OCI-LY7 (cell line): ENCODE data around the gene KRTAP4-3. TPM values are rescaled to one million over a fixed set of nuclear protein-coding genes. Genes with fewer than 3 reads are reported as not detected.
"Not testable (repeated sequence)": the region's sequence is repeated elsewhere in the genome, so short reads cannot be mapped to it uniquely, and the experiment has no call there.

ENCODE experiments used
- BruUV-seq: library from RNA; stranded (reverse); fragments of 400-500 nt; replicated peaks from 2 replicates; lab custom pipeline; 2021; lab: Mats Ljungman, UMichigan
- CTCF ChIA-PET: fragments of 300-600 bp; sonication (Branson Sonifier 250); formaldehyde crosslinking; loops from one replicate; lab custom pipeline; 2022; ENCODE audit warnings: antibody characterized with exemption; ENCODE audit not compliant: unreplicated experiment; lab: Charles Lee
- POLR2A ChIA-PET: fragments of 300-600 bp; sonication (Branson Sonifier 250); formaldehyde crosslinking; loops from one replicate; lab custom pipeline; 2022; ENCODE audit warnings: antibody characterized with exemption; lab: Charles Lee
- DNase-seq: peaks from one replicate; pipeline ENCODE4 v3.0.0-alpha.2; 2015; ENCODE audit warnings: low spot score
- H2AFZ ChIP-seq: fragments of 200-600 bp; sonication (generic), shearing (Covaris generic); 2 replicates; pipeline ENCODE4 v1.6.1; 2014; ENCODE audit warnings: mild to moderate bottlenecking, antibody characterized with exemption, low read length, moderate library complexity
- H3K27ac ChIP-seq: fragments of 200-600 bp; sonication (generic); 2 replicates; pipeline ENCODE4 v1.5.1; 2014; ENCODE audit warnings: mixed run types, low read depth, mild to moderate bottlenecking, moderate library complexity, low read length, inconsistent platforms; ENCODE audit not compliant: poor library complexity, severe bottlenecking
- H3K36me3 ChIP-seq: fragments of 200-600 bp; sonication (generic); 2 replicates; pipeline ENCODE4 v1.6.1; 2014; ENCODE audit warnings: mild to moderate bottlenecking, antibody characterized with exemption, low read length, moderate library complexity, mixed read lengths; ENCODE audit not compliant: insufficient read depth
- H3K4me1 ChIP-seq: fragments of 200-600 bp; sonication (generic); 2 replicates; pipeline ENCODE4 v1.5.1; 2014; ENCODE audit warnings: mild to moderate bottlenecking, low read length; ENCODE audit not compliant: insufficient read depth, poor library complexity, severe bottlenecking
- H3K4me2 ChIP-seq: fragments of 200-600 bp; sonication (generic); 2 replicates; pipeline ENCODE4 v1.6.1; 2014; ENCODE audit warnings: mild to moderate bottlenecking, low read length
- H3K4me3 ChIP-seq: fragments of 200-600 bp; sonication (generic); 2 replicates; pipeline ENCODE4 v1.5.1; 2014; ENCODE audit warnings: mild to moderate bottlenecking, low read depth, low read length; ENCODE audit not compliant: poor library complexity, severe bottlenecking
- H3K79me2 ChIP-seq: fragments of 200-600 bp; sonication (generic); 2 replicates; pipeline ENCODE4 v1.6.1; 2016; ENCODE audit warnings: low read depth, mild to moderate bottlenecking, low read length, moderate library complexity, mixed read lengths; ENCODE audit not compliant: insufficient read depth
- H3K9me2 ChIP-seq: fragments of 200-600 bp; sonication (generic); 2 replicates; pipeline ENCODE4 v1.6.1; 2016; ENCODE audit warnings: mild to moderate bottlenecking, low read length, mixed read lengths; ENCODE audit not compliant: insufficient read depth
- H3K9me3 ChIP-seq: fragments of 200-600 bp; sonication (generic); 2 replicates; pipeline ENCODE4 v1.6.1; 2014; ENCODE audit warnings: mild to moderate bottlenecking, mixed run types, low read length, mixed read lengths
- H4K20me1 ChIP-seq: fragments of 200-600 bp; sonication (generic); 2 replicates; pipeline ENCODE4 v1.6.1; 2014; ENCODE audit warnings: mild to moderate bottlenecking, antibody characterized with exemption, low read length, moderate library complexity, mixed read lengths; ENCODE audit not compliant: insufficient read depth
- EZH2phosphoT487 ChIP-seq: fragments of 200-600 bp; sonication (generic); IDR thresholded peaks from 2 replicates; pipeline ENCODE4 v1.6.1; 2018; ENCODE audit warnings: low read depth, borderline replicate concordance, mild to moderate bottlenecking, mixed run types, antibody characterized with exemption, low read length, moderate library complexity, mixed read lengths
- intact Hi-C: fragments of 100-400 bp; cut with micrococcal nuclease; formaldehyde crosslinking; loops from one replicate; pipeline ENCODE4 v1.10.0; 2022; ENCODE audit not compliant: unreplicated experiment
- total RNA-seq, 2 experiments: library from RNA; depleted of rRNA in 1 of 2; stranded (reverse); fragments of >200 nt in 1 of 2; shearing (Covaris generic) in 1 of 2; gene quantifications; 2 replicates each; pipeline ENCODE4 v1.2.3, GENCODE V29; 2014 to 2022
- TF ChIP-seq, protein P1 (sequence below): fragments of 200-600 bp; sonication (generic); conservative IDR thresholded peaks from 2 replicates; pipeline ENCODE4 v1.5.1; 2014; ENCODE audit warnings: mild to moderate bottlenecking, antibody characterized with exemption, low read length, moderate library complexity, mixed read lengths

KRTAP4-3 gene
- total RNA-seq, 2 experiments from 2014 or later: not detected

DNA sequence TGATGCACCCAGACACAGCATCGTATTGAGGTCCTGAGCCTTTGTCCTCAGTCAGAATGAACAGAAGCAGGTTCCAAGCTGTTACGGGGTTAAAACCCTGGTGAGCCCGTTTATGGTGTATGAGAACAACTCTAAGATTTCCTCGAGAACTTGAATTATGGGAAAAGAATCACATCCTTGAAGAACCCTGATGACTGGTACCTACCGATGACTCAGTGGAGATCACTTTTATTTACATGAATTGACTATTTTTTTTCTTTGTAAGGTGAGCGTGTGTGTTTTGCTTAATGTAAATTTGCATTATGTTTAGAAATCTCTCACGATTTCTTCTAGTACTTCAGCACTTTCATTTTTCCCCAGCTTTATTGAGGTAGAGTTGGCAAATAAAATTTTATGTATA, 4.2 kb downstream of the KRTAP4-3 start:
- BruUV-seq: no TSS peak

GRCh38 chr17:41160648-41161047, 7.4 kb downstream of the KRTAP4-3 start, which contains the start of gene KRTAP4-4:
TSS of gene KRTAP4-4 (minus strand) at chr17:41160748. CDS start at chr17:41160691, 57 bp downstream.
- no peaks in the 10 kb centered on the region for H3K79me2 ChIP-seq
- H3K4me1 ChIP-seq: no peaks in the 10 kb centered on the region
- H3K9me3 ChIP-seq: no peaks in the 10 kb centered on the region
- ChIA-PET CTCF (no interaction called here), POLR2A (no interaction called here)
- H2AFZ ChIP-seq: no peak within 1 kb of the TSS
- H3K9me2 ChIP-seq: no peaks in the 10 kb centered on the region
- no peak within 1 kb of the TSS for H3K4me3 ChIP-seq
- TF ChIP-seq EZH2phosphoT487: no peak
- TF ChIP-seq, protein P1, sequence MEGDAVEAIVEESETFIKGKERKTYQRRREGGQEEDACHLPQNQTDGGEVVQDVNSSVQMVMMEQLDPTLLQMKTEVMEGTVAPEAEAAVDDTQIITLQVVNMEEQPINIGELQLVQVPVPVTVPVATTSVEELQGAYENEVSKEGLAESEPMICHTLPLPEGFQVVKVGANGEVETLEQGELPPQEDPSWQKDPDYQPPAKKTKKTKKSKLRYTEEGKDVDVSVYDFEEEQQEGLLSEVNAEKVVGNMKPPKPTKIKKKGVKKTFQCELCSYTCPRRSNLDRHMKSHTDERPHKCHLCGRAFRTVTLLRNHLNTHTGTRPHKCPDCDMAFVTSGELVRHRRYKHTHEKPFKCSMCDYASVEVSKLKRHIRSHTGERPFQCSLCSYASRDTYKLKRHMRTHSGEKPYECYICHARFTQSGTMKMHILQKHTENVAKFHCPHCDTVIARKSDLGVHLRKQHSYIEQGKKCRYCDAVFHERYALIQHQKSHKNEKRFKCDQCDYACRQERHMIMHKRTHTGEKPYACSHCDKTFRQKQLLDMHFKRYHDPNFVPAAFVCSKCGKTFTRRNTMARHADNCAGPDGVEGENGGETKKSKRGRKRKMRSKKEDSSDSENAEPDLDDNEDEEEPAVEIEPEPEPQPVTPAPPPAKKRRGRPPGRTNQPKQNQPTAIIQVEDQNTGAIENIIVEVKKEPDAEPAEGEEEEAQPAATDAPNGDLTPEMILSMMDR: no peak
- no TSS peak for BruUV-seq
- H3K36me3 ChIP-seq: no peaks in the 10 kb centered on the region
- no peaks in the 10 kb centered on the region; the same call in 1 of the 2 replicates for H4K20me1 ChIP-seq
- no peak within 1 kb of the TSS for H3K27ac ChIP-seq
- no peak for DNase-seq
- no peak within 1 kb of the TSS for H3K4me2 ChIP-seq
- intact Hi-C loops: no loop called here

More for the DNA sequence above, 4.2 kb downstream of the KRTAP4-3 start:
- POLR2A ChIA-PET: no interaction called here
- H3K27ac ChIP-seq: no peak overlapping the region
- TF ChIP-seq EZH2phosphoT487: no peak
- TF ChIP-seq, protein P1: no peak
- no peaks in the 10 kb centered on the region; the same call in 1 of the 2 replicates for H4K20me1 ChIP-seq
- no peaks in the 10 kb centered on the region for H3K9me2 ChIP-seq
- no peak for DNase-seq
- no peak overlapping the region for H3K4me2 ChIP-seq
- no peak overlapping the region for H3K4me3 ChIP-seq
- no peaks in the 10 kb centered on the region for H3K9me3 ChIP-seq
- H3K4me1 ChIP-seq: no peaks in the 10 kb centered on the region
- H3K79me2 ChIP-seq: no peaks in the 10 kb centered on the region
- H3K36me3 ChIP-seq: no peaks in the 10 kb centered on the region
- intact Hi-C loops: no loop called here
- no peak overlapping the region for H2AFZ ChIP-seq
- CTCF ChIA-PET: no interaction called here

DNA sequence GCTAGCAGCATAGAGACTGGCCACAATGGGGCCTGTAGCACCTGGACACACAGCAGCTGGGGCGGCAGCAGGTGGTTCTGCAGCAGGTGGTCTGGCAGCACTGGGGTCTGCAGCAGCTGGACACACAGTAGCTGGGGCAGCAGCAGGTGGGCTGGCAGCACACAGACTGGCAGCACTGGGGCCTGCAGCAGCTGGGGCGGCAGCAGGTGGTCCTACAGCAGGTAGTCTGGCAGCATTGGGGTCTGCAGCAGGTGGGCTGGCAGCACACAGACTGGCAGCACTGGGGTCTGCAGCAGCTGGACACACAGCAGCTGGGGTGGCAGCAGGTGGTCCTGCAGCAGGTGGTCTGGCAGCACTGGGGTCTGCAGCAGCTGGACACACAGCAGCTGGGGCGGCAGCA, 7.8 kb downstream of the KRTAP4-3 start:
- H3K79me2 ChIP-seq, H4K20me1 ChIP-seq, CTCF ChIA-PET, H3K4me2 ChIP-seq, H3K27ac ChIP-seq, POLR2A ChIA-PET, H2AFZ ChIP-seq, H3K9me3 ChIP-seq, intact Hi-C loops, H3K36me3 ChIP-seq, H3K4me1 ChIP-seq, H3K4me3 ChIP-seq, BruUV-seq, DNase-seq, H3K9me2 ChIP-seq: not testable (repeated sequence)
